Transverse colon (tissue), 4 donors: ENCODE measurements around the gene PTPRR.

Source experiments
- CTCF ChIP-seq, 5 experiments: fragments of 200-600 bp in 3 of 5; fragments of 450-650 bp in 2 of 5; sonication (generic) in 3 of 5; IDR thresholded peaks; 1 replicate in 2 of 5; 2 replicates in 3 of 5; pipeline ENCODE4 v1.5.1; 2016 to 2017; ENCODE audit warnings: antibody characterized with exemption in 5 of 5, inconsistent platforms in 3 of 5, mild to moderate bottlenecking in 2 of 5, moderate library complexity in 1 of 5
- EP300 ChIP-seq: sonication (generic); formaldehyde crosslinking; IDR thresholded peaks from one replicate; pipeline ENCODE4 v1.6.1; 2017; ENCODE audit warnings: antibody characterized with exemption, low read depth
- POLR2A ChIP-seq: fragments of 450-650 bp; IDR thresholded peaks from one replicate; pipeline ENCODE4 v1.6.1; 2016; ENCODE audit warnings: antibody characterized with exemption, mild to moderate bottlenecking, moderate library complexity
- POLR2AphosphoS5 ChIP-seq, 3 donors: sonication (generic); formaldehyde crosslinking; IDR thresholded peaks; one replicate each; pipeline ENCODE4 v1.6.1; 2016; ENCODE audit warnings: antibody characterized with exemption in 3 of 3

GRCh38 chr12:70842942-70843341 lies 77.6 kb downstream of the PTPRR start:
- no peak for TF ChIP-seq CTCF (IDR thresholded peaks at IDR 0.05)
- no peak for TF ChIP-seq POLR2A
- no peak for TF ChIP-seq POLR2AphosphoS5 (IDR thresholded peaks at IDR 0.05)
- TF ChIP-seq EP300 = no peak
